HG03097 (cell line): ENCODE results near the gene SIAE.
"Not testable (repeated sequence)": the region's sequence is repeated elsewhere in the genome, so short reads cannot be mapped to it uniquely, and the experiment has no call there.

Experiments
- ATAC-seq: cut with Tn5 transposase; IDR thresholded peaks from one replicate; pipeline ENCODE4 v1.9.1; 2021; ENCODE audit not compliant: unreplicated experiment, low FRiP score

SIAE gene

DNA sequence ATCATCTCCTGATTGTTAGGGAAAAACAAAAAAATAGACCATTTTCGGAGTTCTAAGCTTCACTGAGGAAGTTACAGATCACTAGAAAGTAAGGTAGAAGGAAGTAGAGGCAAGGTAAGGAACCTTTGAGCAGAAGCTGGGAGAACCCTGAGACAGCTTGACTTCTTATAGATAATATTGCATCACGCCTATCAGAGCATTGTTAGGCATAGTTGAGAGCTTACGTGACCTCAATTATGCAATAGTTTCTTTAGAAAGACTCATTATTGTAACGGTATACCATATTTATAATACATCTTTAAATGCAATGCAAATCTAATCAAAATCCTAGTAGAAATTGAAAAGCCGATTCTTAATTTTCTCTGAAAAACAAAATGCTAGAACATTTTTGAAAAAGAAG, 46.0 kb downstream of the SIAE start:
- ATAC-seq, result no peak

DNA sequence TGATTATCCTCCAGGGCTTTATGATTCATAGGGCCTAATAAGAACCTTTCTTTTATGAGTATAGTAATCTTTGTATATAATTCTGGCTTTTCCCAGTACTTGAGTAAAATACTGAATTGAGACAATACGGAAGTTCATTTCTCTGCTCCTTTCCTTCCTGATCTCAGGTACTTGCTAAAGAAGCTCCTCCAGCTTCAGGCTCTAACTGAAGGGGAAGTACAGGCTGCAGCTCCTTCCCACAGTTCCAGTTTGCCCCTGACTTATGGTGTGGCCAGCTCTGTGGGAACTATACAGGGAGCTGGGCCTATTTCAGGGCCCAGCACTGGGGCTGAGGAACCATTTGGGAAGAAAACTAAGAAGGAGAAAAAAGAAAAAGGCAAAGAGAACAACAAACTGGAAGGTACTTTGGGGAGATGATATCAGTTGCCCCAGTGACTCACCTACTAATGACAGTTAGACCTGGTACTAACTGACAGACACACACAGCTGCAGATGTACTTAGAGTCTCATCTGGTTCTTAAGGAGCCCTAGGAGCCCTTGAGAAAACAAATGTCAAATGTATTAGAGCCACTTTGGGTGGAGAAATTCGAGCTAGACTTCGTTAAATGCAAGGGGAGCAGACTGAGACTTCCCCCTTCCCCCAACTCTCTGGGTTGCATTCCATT, 47.9 kb downstream of the SIAE start:
- no peak for ATAC-seq

DNA sequence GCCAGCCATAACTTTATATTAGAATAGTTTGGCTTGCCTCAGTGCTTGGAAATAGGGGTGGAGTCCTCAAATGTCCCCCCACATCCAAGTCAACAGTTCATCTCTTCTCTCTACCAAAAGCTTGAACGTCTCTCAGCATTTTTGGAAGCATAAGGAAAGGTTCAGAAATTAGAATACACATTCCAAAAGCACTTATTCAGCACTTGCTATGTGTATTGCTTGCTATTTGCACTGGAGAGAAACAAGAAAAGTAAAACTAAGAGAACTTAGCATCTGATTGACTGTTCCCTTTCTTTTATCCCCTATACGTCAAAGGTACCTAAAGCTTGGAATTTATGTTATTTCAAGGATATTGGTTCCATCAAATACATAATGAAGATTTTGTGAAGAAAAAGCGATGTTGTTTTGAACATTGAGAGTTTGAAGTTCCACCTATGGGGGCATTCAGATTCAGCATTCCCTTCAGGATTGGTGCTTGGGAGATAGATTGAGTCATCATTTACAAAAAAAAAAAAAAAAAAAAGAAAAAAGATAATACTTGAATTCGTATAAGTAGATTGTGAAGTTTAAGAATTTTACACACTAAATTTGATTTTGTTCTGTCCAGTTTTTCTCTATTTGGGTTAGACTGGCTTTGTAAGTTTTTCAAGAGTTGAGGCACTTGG, 49.5 kb downstream of the SIAE start:
- ATAC-seq, result no peak

DNA sequence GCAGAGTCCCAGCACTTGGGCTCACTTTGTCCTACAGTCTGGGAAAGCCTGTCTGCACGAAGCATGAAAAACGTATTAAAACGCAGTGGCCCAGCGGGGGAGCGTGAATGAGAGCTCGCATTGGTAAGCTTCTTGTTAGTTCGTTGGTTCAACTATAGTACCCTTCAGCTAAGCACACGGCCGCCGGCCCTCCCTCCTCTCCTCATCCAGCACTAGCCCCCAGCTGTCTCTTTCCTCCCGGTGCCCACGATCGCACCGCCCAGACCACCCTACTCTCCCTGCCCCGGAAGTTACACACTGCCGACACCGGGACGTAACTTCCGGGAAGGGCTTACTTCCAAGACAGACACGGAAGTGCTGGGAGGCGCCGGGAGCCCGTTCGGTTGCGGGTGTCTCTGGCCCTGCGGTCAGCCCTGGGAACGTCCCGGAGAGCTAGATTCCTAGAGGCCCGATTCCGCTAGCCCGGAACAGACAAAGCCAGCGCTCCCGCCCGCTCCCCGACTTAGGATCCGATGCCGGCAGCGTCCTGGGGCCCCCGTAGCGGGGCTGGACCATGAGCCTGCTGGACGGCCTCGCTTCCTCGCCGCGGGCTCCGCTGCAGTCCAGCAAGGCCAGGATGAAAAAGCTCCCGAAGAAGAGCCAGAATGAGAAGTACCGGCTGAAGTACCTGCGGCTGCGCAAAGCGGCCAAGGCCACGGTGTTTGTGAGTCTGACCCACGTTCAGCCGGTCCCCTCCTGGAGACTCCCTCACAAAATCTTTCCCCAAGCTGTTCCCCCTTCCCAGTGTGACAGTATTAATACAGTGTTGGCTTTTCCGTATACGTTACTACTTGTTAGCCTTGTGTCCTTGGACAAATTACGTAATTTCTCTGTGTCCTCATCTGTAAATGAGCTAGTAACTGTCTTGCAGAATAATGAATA, 50.7 kb downstream of the SIAE start, which contains the start of gene TBRG1:
Gene TBRG1, plus strand, starts transcription at position 334 of the 921 bp plus-strand sequence. Its CDS starts 220 bp downstream, at position 554.
- ATAC-seq, result peak; percentile 98

DNA sequence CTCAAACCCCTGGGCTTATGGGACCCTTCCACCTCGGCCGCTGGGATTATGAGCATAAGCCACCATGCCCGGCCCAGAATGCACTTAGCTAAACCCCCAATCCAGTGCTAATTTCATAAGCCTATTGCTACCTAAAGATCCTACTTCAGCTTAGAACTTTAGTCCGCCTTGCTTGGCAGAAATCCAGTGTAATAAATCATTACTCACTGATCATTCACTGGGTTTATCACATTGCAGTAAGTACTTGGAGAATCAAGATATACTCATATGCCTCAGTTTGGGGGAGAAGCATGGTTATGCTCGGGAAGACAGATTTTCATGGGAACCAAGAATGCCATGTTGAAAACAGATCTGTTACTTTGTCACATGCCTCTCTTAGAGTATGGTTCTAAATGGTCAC, 54.7 kb downstream of the SIAE start:
- no peak for ATAC-seq

DNA sequence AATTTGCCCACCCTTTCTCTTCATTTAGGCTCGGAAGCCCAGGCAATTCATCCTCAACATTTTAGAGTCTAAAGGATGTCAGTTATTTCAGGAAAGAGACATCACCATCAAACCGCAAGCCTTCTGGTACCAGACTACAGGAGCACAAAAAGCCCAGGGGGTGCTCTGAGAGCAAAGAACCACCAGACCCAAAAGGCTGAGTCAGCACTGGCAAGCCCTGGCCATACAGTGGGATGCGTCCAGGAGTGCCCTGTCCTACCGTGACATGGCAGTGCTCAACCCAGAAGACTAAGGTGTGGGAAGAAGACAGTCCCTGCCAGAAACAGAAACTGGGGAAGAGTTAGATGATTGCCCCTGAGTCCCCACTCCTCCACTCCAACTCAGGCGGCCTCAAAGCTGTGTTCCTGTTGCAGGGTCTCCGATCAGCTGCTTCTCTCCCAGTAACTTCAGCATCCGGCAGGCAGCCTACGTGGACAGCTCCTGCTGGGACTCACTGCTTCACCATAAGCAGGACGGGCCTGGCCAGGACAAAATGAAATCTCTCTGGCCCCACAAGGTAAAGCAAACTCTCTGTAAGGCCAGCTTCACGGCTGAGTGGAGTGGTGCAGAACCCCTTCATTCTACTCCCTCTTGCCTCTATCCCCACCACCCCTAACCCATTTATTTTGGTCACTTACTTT, 60.8 kb downstream of the SIAE start:
- no peak for ATAC-seq

DNA sequence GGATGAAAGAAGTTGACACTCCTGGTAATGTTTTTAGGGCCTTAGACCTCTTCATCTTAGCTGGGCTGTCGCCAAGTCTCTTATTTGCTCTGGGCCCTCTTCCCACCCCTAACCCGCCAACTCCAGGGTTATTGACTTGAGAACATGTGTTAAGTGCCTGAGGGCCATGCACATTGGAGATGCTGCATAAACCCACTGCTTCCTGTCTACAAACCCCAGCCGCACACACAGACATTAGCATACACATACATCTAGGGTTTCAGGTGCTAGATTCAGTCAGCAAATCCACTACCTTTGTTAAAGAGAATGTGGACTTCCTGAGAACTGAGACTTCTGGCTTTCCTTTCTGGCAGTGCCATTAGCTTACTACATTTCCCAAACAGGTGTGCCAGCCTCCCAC, 61.5 kb downstream of the SIAE start:
- ATAC-seq, result no peak

DNA sequence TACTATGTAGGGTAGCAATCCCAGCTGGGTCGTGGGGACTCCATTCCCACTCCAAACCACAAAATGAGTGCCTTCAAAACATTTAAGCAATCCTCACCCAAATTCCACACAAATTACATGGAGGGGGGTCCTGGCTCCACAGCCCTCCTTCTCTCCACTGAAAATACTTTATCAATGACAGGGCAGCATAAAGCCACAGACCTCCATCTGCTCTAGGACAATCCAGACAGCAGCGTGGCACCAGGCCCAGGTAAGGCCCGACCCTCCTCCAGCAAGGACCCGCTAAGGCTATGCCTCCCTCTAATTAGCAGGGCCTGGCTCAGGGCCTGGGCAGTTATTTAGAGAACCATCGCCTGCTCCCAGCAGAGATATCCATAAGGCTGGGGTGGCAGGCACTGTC, 62.5 kb downstream of the SIAE start, which contains the start of gene PANX3:
Gene PANX3, plus strand, starts transcription at position 365 of the 400 bp plus-strand sequence. CDS start 129 bp downstream, outside the sequence.
- ATAC-seq, result no peak

DNA sequence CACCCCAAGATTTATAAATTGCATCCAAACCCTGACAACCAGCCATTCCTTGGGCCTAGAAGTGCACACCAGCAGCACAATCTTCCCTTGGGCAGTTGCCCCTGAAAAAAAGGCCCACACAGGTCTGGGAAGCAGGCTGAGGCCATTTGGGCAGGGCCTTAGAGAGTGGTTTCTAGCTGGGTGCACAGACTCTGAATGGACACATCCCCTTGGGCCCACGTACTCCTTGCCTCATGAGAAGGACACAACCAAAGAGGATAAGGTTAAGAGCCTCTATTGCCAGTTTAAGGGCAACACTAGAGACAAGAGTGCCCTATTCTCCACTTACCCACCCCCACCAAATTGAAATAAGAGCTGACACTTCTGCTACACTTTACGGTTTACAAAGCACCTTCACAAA, 63.2 kb downstream of the SIAE start:
- no peak for ATAC-seq

DNA sequence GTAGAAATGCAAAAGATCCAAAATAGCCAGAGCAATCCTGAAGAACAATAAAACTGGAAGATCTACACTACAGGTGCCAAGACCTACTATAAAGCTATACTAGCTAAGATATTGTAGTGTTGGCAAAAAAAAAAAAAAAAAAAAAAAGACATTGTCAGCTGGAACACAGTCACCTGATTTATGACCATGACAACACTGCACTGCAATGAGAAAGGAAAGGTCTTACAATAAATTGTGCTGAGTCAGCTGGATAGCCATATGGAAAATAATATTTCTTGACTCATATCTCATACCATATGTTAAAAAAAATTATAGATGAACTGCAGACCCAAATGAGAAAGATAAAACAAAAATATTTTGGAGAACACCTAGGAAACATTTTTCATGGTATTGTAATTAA, 65.4 kb downstream of the SIAE start:
- ATAC-seq, result no peak

DNA sequence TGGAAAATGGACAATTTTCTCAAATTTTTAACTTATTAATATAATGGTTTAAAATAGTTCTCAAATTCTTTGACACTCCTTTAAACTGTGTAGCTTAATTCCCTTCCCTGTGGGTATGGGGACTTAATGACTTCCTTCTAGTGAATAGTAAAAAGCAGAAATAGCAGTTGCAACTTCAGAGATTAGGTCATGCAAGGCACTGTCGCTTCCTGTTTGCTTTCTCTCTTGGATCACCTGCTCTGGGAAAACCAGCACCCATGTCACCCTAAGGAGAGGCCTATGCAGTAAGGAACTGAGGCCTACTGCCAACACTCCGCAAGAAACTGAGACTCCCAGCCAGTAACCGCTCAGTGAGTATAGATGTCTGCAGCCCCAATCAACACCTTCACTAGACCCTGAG, 67.8 kb downstream of the SIAE start:
- no peak for ATAC-seq

DNA sequence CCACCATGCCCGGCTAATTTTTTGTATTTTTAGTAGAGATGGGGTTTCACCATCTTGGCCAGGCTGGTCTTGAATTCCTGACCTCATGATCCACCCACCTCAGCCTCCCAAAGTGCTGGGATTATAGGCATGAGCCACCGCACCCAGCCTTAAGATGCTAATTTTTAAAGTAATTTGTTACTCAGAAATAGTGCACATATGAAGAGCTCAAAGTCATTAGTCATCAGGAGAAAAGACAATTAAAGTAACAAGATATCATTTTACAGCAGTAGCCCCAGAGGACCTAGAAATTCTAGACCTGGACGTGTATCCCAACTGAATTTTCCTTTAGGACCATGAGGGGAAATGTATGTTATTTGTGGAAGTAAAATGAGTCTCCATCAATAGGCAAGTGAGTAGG, 70.8 kb downstream of the SIAE start:
- ATAC-seq, result not testable (repeated sequence)

DNA sequence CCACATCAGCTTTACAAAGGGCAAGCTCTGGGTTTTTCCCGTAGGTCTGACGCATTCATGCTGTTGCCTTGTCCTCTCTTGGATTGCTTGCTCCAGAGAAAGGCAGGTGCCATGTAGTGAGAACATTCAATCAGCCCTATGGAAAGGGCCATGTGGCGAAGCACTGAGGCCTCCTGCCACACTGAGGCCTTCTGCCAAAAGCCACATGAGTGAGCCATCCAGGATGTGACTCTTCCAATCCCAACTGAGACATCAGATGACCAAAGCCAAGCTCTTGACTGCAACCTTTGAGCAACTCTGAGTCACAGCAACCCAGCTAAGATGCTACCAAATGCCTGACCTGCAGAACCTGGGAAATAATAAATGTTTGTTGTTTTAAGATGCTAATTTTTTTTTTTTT, 71.3 kb downstream of the SIAE start:
- ATAC-seq, result no peak

DNA sequence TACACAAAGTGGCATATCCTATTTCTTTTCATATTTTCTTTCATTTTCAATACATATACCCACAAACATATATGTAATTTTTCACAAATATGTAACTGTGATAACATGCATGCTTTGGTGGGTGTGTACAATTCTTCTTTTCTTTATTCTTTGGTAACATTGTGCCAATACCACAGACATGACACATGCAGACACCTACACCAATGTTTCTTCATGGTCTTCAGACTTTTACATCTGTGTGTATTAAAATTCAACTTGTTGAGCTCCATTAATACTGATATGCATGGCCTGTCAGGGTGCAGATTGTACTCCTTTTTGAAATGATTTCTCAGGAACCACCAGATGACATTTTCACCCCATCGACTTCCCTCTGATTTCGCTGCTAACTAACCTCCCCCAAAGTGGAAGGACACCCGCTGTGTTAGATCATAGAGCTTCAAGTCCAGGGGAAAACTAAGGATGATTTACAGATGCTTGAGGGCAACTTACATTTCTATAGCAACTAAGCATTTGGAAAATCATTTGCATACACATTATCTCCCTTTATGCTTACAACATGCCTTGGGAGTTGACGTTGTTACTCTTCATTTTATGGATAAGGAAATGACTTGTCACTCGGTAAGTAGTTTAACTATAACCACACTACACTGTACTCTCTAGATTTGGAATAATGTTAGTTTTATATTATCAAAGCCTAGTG, 72.8 kb downstream of the SIAE start:
- ATAC-seq, result no peak

DNA sequence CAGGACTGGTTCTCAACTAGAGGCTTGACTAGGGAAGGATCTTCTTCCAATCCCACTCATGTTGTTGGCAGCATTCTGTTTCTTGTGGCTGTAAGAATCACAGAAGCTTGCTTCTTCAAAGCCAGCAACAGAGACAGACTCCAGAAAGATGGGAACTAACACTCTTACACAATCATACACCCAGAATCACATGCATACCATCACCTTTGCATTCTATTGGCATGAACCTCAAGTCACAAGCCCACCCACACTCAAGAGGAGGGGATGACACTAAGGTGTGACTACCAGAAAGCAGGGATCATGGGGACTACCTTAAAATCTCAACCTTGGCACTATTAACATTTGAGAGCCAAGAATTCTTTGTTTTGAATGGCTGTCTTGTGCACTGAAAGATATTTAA, 75.9 kb downstream of the SIAE start:
- no peak for ATAC-seq

DNA sequence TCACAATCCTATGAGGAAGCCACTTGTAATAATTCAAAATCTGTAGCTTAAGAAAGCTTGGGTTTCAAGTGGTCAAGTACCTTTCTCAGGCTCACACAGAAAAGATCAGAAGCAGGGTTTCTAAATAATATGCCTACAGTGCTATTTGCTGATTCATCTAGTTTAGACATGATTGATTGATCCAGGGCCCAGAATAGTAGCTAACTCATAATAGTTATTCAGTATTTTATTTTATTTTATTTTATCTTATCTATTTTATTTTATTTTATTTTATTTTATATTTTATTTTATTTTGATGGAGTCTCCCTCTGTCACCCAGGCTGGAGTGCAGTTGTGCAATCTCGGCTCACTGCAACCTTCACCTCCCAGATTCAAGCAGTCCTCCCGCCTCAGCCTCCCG, 78.2 kb downstream of the SIAE start:
- no peak for ATAC-seq

DNA sequence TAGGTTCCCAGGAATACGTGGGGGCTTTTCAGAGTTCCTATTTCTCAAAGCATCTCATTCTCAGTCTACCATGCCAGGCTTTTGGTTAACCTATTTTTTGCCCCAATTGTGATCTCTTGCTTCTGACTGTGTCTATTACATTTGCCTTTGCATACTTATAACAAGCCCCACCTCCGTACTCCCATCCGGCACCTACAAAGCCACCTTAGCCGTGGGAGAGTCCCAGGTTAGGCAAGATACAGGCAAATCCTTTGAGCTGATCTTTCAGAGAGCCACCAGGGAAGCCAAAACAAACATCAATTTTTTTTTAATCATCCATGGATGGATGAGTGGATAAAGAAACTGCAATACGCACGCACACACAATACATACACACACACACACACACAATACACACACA, 80.9 kb downstream of the SIAE start:
- no peak for ATAC-seq

DNA sequence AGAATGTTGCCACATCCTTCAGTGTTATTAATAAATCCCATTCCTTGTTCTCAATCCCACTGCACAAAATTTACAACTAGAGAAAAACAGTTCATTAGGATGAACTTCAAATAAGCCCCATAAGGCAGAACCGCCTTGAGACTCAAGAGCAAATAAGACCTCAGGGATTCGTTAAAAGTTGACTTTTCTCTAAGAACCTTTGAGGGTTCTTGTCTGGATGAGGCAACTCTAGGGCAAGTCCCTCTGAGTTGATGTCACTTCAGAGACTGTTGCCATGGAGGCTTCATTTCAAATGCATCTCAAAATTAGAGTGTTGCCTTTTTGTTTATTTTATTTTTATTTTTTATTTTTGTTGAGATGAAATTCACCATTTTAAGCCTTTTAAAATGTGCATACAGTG, 82.1 kb downstream of the SIAE start:
- no peak for ATAC-seq

DNA sequence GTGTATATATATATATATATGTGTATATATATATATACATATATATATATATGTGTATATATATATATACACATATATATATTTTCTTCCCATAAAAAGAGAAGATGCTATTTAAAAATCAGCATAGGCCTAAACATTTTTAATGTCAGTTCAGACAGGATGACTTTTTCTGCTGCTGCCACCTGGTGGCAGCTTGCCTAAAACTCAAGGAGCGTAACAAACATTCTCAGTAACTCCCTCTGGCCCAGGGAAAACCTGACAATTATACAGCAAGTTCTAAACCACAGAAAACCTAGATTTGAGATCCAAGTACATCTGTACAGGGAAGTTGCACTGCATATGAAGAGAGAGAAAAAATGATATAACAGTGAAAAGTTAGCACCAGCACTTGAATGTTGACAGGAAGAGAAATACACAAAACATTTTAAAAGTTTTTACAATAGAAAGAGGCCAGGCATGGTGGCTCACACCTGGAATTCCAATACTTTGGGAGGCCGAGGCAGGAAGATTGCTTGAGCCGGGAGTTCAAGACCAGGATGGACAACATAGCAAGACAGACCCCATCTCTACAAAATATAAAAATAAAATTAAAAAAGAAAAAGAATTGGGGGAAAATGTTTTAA, 87.2 kb downstream of the SIAE start:
- no peak for ATAC-seq
